ENCODE data around the gene TRAPPC4.

GRCh38 chr11:118988280-118988679, 30.3 kb upstream of the TRAPPC4 start:
- TF ChIP-seq, protein P1, sequence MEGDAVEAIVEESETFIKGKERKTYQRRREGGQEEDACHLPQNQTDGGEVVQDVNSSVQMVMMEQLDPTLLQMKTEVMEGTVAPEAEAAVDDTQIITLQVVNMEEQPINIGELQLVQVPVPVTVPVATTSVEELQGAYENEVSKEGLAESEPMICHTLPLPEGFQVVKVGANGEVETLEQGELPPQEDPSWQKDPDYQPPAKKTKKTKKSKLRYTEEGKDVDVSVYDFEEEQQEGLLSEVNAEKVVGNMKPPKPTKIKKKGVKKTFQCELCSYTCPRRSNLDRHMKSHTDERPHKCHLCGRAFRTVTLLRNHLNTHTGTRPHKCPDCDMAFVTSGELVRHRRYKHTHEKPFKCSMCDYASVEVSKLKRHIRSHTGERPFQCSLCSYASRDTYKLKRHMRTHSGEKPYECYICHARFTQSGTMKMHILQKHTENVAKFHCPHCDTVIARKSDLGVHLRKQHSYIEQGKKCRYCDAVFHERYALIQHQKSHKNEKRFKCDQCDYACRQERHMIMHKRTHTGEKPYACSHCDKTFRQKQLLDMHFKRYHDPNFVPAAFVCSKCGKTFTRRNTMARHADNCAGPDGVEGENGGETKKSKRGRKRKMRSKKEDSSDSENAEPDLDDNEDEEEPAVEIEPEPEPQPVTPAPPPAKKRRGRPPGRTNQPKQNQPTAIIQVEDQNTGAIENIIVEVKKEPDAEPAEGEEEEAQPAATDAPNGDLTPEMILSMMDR (IDR thresholded peaks at IDR 0.05; ENCODE audit: low read depth, low read length, missing input control) = no peak
- TF ChIP-seq RAD21 (IDR thresholded peaks at IDR 0.05) (no peak), YY1 (IDR thresholded peaks at IDR 0.05) (no peak), GABPA (IDR thresholded peaks at IDR 0.05 in 1 of 2, conservative IDR thresholded peaks at IDR 0.05 in 1 of 2) (no peak), TAF1 (conservative IDR thresholded peaks at IDR 0.05) (no peak)
- TF ChIP-seq, protein P2, sequence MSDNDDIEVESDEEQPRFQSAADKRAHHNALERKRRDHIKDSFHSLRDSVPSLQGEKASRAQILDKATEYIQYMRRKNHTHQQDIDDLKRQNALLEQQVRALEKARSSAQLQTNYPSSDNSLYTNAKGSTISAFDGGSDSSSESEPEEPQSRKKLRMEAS (IDR thresholded peaks at IDR 0.05) = no peak
- TF ChIP-seq, protein P3, sequence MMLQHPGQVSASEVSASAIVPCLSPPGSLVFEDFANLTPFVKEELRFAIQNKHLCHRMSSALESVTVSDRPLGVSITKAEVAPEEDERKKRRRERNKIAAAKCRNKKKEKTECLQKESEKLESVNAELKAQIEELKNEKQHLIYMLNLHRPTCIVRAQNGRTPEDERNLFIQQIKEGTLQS (IDR thresholded peaks at IDR 0.05) = no peak
- TF ChIP-seq, protein P4, sequence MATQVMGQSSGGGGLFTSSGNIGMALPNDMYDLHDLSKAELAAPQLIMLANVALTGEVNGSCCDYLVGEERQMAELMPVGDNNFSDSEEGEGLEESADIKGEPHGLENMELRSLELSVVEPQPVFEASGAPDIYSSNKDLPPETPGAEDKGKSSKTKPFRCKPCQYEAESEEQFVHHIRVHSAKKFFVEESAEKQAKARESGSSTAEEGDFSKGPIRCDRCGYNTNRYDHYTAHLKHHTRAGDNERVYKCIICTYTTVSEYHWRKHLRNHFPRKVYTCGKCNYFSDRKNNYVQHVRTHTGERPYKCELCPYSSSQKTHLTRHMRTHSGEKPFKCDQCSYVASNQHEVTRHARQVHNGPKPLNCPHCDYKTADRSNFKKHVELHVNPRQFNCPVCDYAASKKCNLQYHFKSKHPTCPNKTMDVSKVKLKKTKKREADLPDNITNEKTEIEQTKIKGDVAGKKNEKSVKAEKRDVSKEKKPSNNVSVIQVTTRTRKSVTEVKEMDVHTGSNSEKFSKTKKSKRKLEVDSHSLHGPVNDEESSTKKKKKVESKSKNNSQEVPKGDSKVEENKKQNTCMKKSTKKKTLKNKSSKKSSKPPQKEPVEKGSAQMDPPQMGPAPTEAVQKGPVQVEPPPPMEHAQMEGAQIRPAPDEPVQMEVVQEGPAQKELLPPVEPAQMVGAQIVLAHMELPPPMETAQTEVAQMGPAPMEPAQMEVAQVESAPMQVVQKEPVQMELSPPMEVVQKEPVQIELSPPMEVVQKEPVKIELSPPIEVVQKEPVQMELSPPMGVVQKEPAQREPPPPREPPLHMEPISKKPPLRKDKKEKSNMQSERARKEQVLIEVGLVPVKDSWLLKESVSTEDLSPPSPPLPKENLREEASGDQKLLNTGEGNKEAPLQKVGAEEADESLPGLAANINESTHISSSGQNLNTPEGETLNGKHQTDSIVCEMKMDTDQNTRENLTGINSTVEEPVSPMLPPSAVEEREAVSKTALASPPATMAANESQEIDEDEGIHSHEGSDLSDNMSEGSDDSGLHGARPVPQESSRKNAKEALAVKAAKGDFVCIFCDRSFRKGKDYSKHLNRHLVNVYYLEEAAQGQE (IDR thresholded peaks at IDR 0.05) = no peak
